CD4-positive, alpha-beta T cell treated with Interleukin-2 at 100 ng/mL for 4 hours (primary cell): ENCODE measurements around the gene RANGAP1.
"Not testable (repeated sequence)": the region's sequence is repeated elsewhere in the genome, so short reads cannot be mapped to it uniquely, and the experiment has no call there.

Experiments
- DNase-seq: peaks from one replicate; pipeline ENCODE4 v3.0.0-alpha.2; 2020; ENCODE audit warnings: low spot score

Gene RANGAP1

DNA sequence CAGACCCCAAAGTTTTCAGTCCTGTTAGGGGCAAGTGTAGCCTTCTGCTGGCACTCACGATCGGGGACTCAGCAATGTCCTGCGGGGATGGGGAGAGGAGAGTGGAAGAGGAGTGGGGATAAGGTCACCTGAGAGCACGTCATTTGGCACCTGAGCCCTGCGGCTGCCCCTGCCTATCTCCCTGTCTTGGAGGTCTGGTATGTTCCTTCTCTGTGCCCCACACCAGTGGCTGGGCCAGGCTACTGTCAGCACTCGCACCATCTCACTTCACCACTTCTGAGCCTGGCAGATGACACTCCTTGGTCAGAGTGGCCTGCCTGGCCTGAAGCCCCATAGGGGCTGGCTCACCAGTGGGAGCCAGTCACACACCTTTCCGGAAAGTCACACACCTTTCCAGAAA, 25.1 kb downstream of the RANGAP1 start:
- no peak for DNase-seq

DNA sequence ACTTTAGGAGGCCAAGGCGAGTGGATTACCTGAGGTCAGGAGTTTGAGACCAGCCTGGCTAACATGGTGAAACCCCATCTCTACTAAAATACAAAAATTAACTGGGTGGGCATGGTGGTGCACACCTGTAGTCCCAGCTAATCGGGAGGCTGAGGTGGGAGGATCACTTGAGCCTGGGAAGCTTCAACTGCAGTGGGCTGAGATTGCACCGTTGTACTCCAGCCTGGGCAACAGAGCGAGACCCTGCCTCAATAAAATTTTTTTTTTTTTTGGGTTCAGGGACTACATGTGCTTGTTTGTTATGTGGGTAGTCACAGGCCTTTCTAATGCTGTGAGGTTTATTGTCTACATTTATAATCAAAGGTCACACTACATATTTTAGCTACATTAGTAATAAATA, 26.2 kb downstream of the RANGAP1 start:
- not testable (repeated sequence) for DNase-seq

GRCh38 chr22:41257696-41258095, 28.3 kb downstream of the RANGAP1 start:
- DNase-seq, result no peak

DNA sequence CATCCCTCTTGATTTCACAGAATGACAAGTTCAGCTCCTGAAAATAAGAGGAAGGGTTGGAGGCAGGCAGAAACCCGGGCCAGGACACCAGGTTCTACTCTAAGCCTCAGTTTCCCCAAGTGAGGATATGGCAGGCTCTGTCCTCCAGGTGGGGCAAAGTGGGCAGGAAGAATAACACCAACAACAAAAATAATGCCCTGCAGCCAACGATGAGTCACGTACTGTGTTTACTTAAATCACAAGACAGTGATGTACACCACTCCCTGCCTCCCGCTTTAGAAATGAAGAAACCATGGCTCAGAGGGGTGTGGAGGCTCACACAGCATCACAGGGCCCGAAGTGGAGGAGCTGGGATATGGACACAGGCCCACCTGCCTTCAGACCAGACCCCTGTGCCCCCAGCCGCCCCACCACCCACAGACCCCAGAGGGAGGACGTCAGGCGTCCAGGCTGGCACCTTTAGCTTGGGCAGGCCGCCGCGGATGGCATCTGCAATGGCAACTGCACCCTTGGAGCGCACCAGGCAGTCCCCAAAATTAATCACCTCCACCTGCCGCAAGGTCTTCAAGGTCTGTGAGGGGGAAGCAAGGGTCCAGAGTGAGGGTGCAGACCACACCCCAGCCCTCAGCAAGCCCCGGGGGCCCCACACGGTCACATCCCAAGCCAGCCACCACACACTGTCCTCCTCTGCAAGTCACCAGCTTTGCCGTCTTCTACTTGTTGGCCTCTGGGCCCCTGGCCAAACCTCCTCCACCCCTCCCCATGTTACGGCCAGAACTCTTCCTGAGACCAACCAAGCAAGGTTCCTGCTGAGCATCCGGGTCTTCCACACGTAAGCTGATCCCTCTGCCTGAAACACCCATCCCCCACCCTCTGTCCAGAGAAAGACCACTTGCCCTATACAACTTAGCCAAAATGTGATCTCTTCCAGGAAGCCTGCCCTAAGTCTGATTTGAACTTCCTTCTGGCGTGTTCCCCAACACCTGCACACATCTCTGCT, 29.4 kb downstream of the RANGAP1 start:
- no peak for DNase-seq

- DNase-seq, result no peak
Observed at GRCh38 chr22:41254230-41254629, 31.8 kb downstream of the RANGAP1 start.

GRCh38 chr22:41252365-41252764, 33.6 kb downstream of the RANGAP1 start:
- DNase-seq, result no peak

GRCh38 chr22:41250127-41250526, 35.9 kb downstream of the RANGAP1 start:
- DNase-seq, result no peak

DNA sequence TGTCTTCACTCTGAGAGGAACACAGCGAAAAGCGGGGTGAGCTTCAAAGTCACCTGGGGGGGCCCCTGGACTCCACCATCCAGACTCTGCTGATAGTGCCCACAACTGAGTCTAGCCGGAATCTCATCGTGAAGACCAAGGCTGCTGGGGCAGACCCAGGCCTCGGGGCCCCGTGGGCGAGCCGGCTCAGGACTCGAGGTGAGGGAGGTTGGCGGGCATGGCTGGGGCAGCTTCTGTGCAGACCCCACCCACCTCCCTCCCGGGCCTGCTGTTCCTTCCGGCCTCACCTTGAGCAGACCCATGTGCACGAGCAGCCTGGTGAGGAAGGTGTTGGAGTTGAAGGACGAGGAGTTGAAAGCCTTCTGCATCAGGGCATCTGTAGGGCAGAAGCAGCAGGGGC, 36.5 kb downstream of the RANGAP1 start:
- DNase-seq, result no peak

DNA sequence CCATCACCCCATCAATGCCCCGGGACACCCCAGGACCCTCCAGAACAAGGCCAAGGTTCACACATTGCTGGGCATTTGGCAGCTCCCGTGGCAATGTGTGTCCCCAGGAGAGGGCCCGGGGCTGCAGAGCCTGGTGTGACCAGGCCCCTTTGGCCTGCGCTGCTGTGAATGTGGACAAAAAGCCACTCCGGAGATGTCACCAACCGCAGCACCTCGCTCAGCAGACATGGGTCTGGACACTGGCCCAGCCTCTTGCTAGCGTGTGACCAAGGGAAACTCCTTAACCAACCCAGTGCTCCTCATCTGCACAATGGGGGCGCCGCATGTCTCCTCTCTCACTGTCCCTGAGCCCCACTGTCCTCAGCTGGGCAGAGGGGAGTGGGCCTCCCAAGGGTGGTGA, 37.2 kb downstream of the RANGAP1 start:
- no peak for DNase-seq

- no peak for DNase-seq
Observed at GRCh38 chr22:41248314-41248713, 37.7 kb downstream of the RANGAP1 start.

GRCh38 chr22:41247703-41248102, 38.3 kb downstream of the RANGAP1 start:
- no peak for DNase-seq

DNA sequence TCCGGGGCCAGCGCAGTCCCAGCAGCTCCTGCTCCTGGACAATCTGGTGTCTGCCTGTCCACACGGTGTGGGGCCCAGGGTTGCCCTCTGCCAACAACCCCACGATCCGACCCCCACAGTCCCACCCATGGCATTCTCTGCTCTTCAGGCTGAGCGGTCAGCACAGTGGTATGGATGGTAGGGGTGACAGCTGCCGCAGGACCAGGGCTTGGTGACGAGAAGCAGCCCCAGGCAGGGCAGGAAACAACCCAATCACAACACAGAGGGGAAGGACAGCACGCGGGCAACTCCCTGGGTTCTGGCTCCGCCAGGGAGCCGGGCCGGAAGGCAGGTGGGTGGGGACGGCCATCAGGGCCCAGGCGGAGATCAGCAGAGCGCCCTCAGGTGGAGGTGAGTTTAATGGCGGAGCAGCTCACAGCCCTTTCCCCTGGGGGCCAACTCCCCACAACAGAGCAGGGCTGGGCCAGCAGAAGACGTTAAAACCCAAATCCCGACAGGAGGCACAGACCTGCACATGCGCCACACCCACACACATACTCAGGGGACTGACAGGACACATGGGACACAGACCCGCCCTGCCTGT, 40.0 kb downstream of the RANGAP1 start:
- DNase-seq, result no peak

- no peak for DNase-seq
Observed at GRCh38 chr22:41243361-41243760, 42.6 kb downstream of the RANGAP1 start.

GRCh38 chr22:41242396-41243117, 43.4 kb downstream of the RANGAP1 start:
- DNase-seq, result no peak

GRCh38 chr22:41241133-41241676, 44.8 kb downstream of the RANGAP1 start:
- no peak for DNase-seq

- DNase-seq, result no peak
Observed at GRCh38 chr22:41240377-41241132, 45.4 kb downstream of the RANGAP1 start, which contains the start of gene CHADL. Gene CHADL (minus strand): TSS chr22:41240931. CDS start chr22:41240881, 50 bp downstream.

DNA sequence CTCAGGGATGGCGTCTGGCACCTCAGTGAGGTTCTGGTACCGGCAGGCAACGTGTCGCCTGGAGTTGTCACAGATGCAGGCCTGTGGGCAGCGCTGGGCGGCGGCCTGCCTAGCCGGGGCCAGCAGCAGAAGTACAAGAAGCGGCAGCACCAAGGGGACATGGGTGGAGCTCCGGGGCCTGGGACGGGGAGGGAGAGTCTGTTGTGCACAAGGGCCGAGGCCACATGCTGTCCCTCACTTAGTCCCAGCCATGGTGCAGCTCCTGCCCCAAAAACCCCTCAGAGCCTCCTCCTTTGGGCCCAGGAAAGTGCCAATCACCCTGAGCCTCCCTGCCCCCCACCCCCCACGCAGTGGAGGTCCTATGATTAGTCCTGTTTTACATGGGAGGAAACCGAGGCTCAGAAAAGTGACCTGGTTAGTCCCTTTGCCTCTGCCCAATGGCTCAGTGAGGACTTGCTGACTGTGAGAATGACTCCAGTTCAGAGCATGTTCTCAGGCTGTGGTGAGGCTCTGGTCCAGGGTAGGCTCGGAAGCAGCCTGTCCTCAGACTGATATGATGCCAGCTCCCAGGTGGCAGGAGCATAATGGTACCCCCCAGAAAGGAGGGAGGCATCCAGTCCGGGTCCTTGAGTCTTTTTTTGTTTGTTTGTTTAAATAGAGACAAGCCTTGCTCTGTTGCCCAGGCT, 46.4 kb downstream of the RANGAP1 start:
- DNase-seq, result no peak

DNA sequence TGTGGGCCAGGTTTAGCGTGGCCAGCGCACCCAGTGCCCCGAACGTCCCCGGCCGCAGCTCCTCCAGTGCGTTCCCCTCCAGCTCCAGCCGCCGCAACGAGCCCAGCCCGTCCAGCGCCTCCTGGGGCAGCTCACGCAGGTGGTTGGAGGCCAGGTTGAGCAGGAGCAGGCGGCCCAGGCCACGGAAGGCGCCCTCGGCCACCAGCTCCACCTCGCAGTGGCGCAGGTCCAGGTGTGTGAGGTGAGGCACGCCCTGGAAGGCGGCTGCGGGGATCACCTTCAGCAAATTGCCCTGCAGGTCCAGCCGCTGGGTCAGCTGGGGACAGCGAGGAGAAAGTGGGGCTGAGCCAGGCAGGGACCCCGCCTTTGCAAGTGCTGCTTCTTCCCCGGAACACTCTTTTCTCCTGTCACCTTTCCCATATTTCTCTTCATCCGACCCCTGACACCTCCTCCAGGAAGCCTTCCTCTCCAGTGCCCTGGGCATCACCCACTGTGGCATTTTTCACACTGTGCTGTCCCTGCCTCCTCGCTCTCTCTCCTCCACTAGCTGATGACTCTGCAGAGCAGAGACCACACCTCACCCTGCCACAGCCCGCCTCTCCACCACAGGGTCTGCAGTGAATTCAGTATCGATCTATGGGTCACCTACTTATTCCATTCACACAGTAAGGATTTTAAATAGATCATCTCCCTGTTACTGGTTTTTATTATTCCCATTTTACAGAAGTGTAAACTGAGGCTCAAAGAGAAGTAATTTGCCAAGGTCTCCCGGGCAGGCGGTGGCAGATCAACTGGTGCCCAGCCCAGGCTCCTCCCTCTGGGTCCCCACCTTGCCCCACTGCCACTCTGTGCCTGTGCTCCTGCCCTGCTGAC, 47.2 kb downstream of the RANGAP1 start:
- no peak for DNase-seq

DNA sequence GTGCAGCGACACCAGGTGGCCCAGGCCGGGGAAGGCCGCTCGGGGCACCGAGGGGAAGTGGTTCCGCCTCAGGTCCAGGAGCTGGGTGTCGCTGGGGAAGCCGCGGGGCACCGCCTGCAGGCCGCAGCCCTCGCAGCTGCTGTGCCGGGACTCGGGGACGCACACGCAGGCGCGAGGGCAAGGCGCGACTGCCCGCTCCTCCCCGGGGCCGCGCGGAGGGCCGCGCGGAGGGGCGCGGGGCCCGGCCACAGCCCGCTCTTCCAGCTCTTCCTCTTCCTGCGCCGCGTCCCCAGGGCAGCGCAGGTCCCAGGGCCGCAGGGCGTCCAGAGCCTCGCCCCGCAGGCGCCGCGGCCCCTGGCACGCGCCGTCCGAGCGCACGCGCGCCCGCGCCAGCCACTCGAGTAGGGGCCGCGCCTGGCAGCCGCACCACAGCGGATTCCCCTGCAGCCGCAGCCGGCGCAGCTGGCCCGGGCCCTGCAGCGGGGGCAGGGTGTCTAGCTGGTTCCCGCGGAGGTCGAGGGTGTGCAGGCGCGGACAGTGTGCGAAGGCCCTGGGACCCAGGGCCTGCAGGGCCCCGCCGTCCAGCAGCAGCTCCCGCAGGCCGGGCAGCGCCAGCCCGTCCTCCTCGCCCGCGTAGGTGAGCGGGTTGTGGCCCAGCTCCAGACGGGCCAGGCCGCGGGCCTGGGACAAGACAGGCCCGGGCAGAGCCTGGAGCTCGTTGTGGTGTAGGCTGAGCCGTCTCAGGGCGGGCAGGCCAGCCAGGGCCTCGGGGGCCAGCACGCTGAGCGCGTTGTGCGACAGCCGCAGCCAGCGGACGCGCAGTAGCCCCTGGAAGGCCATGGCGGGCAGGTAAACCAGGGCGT, 48.0 kb downstream of the RANGAP1 start:
- peak; percentile 79 for DNase-seq
